Panc1 (cell line): ENCODE measurements around the gene RSPH1. TPM values are rescaled to one million over a fixed set of nuclear protein-coding genes. Genes with fewer than 3 reads are reported as not detected.

Experiments
- ATAC-seq: fragments of 200-7000 bp; cut with Tn5 transposase; 2 replicates; pipeline ENCODE4 v1.9.1; 2020; ENCODE audit warnings: mild to moderate bottlenecking, moderate library complexity
- BruUV-seq: library from RNA; stranded (reverse); fragments of 400-500 nt; replicated peaks from 2 replicates; lab custom pipeline; 2021; lab: Mats Ljungman, UMichigan
- CTCF ChIA-PET: fragments of 300-600 bp; sonication (Branson Sonifier 250); formaldehyde crosslinking; loops from one replicate; lab custom pipeline; 2022; ENCODE audit warnings: antibody characterized with exemption; lab: Charles Lee
- POLR2A ChIA-PET: fragments of 300-600 bp; sonication (Branson Sonifier 250); formaldehyde crosslinking; loops from one replicate; lab custom pipeline; 2022; ENCODE audit warnings: antibody characterized with exemption; lab: Charles Lee
- DNase-seq: peaks from one replicate; pipeline ENCODE4 v3.0.0-alpha.2; 2010; ENCODE audit warnings: low read depth, low spot score
- H3K27ac ChIP-seq: 2 replicates; pipeline ENCODE4 v1.5.1; 2011; ENCODE audit warnings: mild to moderate bottlenecking, low read length, inconsistent platforms
- H3K27me3 ChIP-seq: fragments of 200-500 bp; sonication (Bioruptor generic); 2 replicates; pipeline ENCODE4 v1.6.0; 2014; ENCODE audit warnings: low read length, inconsistent platforms; ENCODE audit not compliant: control insufficient read depth, insufficient read depth
- H3K36me3 ChIP-seq: fragments of 200-500 bp; sonication (Bioruptor generic); 2 replicates; pipeline ENCODE4 v1.5.1; 2014; ENCODE audit warnings: inconsistent platforms, mild to moderate bottlenecking, low read length, moderate library complexity; ENCODE audit not compliant: control insufficient read depth, insufficient read depth
- H3K4me1 ChIP-seq: 2 replicates; pipeline ENCODE4 v1.5.1; 2011; ENCODE audit warnings: inconsistent platforms, mild to moderate bottlenecking, low read length, moderate library complexity; ENCODE audit not compliant: control insufficient read depth, insufficient read depth
- H3K4me3 ChIP-seq, 2 experiments: 2 replicates each; pipeline ENCODE4 v1.5.1; 2011 to 2012; ENCODE audit warnings: low read depth in 2 of 2, low read length in 2 of 2, mild to moderate bottlenecking in 2 of 2, inconsistent platforms in 1 of 2, moderate library complexity in 1 of 2
- H3K9me3 ChIP-seq: fragments of 200-500 bp; sonication (Bioruptor generic); 2 replicates; pipeline ENCODE4 v1.5.1; 2014; ENCODE audit warnings: low read depth, mild to moderate bottlenecking, inconsistent platforms, low read length, moderate library complexity; ENCODE audit not compliant: control insufficient read depth, insufficient read depth
- POLR2AphosphoS5 ChIP-seq: IDR thresholded peaks from 2 replicates; pipeline ENCODE4 v1.6.1; 2012; ENCODE audit warnings: mild to moderate bottlenecking, low read depth, low read length, moderate library complexity
- REST ChIP-seq, 2 experiments: IDR thresholded peaks; 2 replicates each; pipeline ENCODE4 v1.6.1; 2011 to 2012; ENCODE audit warnings: low read depth in 2 of 2, control low read depth in 1 of 2, low read length in 1 of 2, mild to moderate bottlenecking in 1 of 2, moderate library complexity in 1 of 2; ENCODE audit not compliant: insufficient read depth in 1 of 2
- SIN3A ChIP-seq: IDR thresholded peaks from 2 replicates; pipeline ENCODE4 v1.6.1; 2012; ENCODE audit warnings: low read depth, mild to moderate bottlenecking, low read length, moderate library complexity, borderline replicate concordance; ENCODE audit not compliant: insufficient read depth
- TCF7L2 ChIP-seq: IDR thresholded peaks from 2 replicates; pipeline ENCODE4 v1.6.1; 2011; ENCODE audit warnings: mild to moderate bottlenecking, low read depth, low read length, inconsistent platforms
- in situ Hi-C: cut with HindIII; loops from 2 replicates; pipeline ENCODE4 v1.10.0; 2016; ENCODE audit warnings: low sequenced_read_pairs, low pct_unique_long_range_greater_than_20kb
- intact Hi-C: fragments of 100-400 bp; cut with micrococcal nuclease; formaldehyde crosslinking; loops from one replicate; pipeline ENCODE4 v1.10.0; 2022; ENCODE audit not compliant: unreplicated experiment
- total RNA-seq: library from RNA; stranded (reverse); gene quantifications from one replicate; pipeline ENCODE4 v1.2.1, GENCODE V29; 2021; ENCODE audit not compliant: unreplicated experiment
- TF ChIP-seq, protein P1 (sequence below): fragments of 450-650 bp; IDR thresholded peaks from 2 replicates; pipeline ENCODE4 v1.5.1; 2017; ENCODE audit warnings: mild to moderate bottlenecking

RSPH1 gene
- total RNA-seq, 1 experiment from 2014 or later: 0.46 TPM

DNA sequence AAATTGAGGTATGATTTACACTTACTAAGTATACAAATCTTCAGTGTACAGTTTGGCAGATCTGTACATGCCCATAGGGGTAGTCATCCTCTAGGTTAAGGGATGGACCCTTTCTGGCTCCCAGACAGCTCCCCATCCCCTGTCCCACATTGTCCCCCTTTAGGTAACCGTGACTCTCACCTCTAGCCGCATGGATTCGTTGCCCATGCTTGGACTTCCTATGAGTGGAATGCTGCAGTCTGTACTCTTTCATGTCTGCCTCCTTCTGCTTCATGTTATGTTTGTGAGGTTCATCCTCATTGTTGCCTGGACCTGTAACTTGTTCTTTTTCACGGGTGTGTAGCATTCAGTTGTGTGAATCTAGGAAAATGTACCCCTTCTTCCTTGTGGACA is 37.9 kb upstream of the RSPH1 start:
- H3K9me3 ChIP-seq: no peaks in the 10 kb centered on the region
- no peak for ATAC-seq
- CTCF ChIA-PET: no interaction called here

DNA sequence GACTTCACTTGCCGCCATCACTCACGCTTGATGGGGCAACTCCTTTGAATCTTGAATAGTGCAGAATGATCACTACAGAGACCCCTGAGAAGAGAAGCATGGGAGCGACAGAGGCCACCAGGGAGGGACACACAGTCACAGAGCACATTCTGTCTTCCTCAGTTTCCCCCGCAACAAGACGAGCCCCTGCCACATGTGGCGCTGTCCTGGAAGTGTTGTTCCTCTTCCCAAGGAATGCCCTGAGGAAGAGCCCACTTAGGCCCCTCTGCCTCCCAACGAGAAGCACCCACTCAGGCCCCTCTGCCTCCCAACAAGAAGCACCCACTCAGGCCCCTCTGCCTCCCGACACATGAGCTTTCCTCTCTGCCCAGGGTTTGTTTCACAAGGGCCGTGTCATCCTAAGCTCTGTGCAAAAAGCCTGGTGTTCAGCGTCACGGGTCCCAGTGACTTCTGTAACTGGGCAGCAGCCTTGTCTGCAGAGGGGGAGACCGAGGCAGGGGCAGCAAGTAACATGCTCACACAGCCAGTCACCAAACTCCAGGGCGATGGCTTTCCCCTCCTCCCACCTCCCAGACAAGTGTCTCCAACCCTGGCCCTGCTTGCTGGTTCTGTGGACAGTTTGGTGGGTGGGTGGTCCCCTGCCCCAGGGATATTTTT is 37.4 kb upstream of the RSPH1 start:
- Histone ChIP-seq H3K4me1 (no peaks in the 10 kb centered on the region), H3K9me3 (no peaks in the 10 kb centered on the region), H3K27me3 (no peaks in the 10 kb centered on the region), H3K36me3 (no peaks in the 10 kb centered on the region), H3K27ac (no peak overlapping the region), H3K4me3 (no peak overlapping the region)
- intact Hi-C loops: no loop called here
- TF ChIP-seq POLR2AphosphoS5 (no peak), TCF7L2 (no peak), REST (IDR thresholded peaks at IDR 0.05; ENCODE audit: insufficient read depth in 1 of 2, low read depth in 2 of 2, low read length in 1 of 2) (no peak), SIN3A (no peak)
- TF ChIP-seq, protein P1, sequence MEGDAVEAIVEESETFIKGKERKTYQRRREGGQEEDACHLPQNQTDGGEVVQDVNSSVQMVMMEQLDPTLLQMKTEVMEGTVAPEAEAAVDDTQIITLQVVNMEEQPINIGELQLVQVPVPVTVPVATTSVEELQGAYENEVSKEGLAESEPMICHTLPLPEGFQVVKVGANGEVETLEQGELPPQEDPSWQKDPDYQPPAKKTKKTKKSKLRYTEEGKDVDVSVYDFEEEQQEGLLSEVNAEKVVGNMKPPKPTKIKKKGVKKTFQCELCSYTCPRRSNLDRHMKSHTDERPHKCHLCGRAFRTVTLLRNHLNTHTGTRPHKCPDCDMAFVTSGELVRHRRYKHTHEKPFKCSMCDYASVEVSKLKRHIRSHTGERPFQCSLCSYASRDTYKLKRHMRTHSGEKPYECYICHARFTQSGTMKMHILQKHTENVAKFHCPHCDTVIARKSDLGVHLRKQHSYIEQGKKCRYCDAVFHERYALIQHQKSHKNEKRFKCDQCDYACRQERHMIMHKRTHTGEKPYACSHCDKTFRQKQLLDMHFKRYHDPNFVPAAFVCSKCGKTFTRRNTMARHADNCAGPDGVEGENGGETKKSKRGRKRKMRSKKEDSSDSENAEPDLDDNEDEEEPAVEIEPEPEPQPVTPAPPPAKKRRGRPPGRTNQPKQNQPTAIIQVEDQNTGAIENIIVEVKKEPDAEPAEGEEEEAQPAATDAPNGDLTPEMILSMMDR: no peak
- no peak for ATAC-seq
- DNase-seq: no peak
- CTCF ChIA-PET: no interaction called here
- BruUV-seq: no TSS peak
- in situ Hi-C loops: no loop called here
- POLR2A ChIA-PET: no interaction called here

More for the DNA sequence above, 37.9 kb upstream of the RSPH1 start:
- Histone ChIP-seq H3K27ac (no peak overlapping the region), H3K36me3 (no peaks in the 10 kb centered on the region), H3K4me3 (no peak overlapping the region), H3K4me1 (no peaks in the 10 kb centered on the region), H3K27me3 (no peaks in the 10 kb centered on the region)
- in situ Hi-C loops: no loop called here
- POLR2A ChIA-PET: no interaction called here
- no peak for DNase-seq
- TF ChIP-seq REST (IDR thresholded peaks at IDR 0.05; ENCODE audit: insufficient read depth in 1 of 2, low read depth in 2 of 2, low read length in 1 of 2) (no peak), POLR2AphosphoS5 (no peak), SIN3A (no peak), TCF7L2 (no peak)
- TF ChIP-seq, protein P1: no peak
- no TSS peak for BruUV-seq
- intact Hi-C loops: no loop called here
